Stimulated activated CD8-positive, alpha-beta memory T cell treated with anti-CD3 and anti-CD28 coated beads, Interleukin-12 subunit alpha, Interleukin-12 subunit beta, amount 100 ng/mL, for 1 hour (primary cell): Measurements from ENCODE around the gene PLXNA3.

Experiments used
- DNase-seq: peaks from one replicate; pipeline ENCODE4 v3.0.0-alpha.2; 2020; ENCODE audit warnings: low read depth

The PLXNA3 gene

GRCh38 chrX:154458116-154458953 is at the start of gene PLXNA3:
PLXNA3 (plus strand) TSS chrX:154458281; CDS start chrX:154460184, 1,903 bp downstream.
- peak; percentile 44 for DNase-seq

DNA sequence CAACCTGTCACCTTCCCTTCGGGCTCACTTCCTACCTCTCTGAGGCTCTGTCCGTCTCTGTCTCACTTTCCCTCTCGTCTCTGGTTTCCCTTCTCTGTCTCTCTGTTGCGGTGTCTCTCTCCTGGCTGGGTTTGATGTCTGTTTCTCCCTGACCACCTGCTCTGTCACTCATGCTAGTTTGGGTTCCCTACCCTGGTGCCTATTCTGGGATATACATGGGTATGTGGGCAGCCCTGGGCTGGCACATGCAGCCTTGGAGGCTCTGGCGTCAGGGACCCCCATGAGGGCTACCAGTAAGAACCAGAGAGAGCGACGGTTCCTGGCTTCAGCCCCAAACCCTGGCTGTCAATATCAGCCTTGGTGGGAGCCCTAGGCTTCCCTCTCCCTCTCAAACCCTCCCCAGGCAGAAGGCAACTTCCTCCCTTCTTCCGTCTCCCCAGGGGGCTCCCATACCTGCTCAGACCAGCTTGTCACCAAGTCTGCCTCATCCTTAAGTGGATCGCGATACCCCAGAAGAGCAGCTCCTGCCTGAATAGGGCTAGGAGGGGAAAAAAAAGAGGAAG is 49.3 kb upstream of the PLXNA3 start:
- no peak for DNase-seq

DNA sequence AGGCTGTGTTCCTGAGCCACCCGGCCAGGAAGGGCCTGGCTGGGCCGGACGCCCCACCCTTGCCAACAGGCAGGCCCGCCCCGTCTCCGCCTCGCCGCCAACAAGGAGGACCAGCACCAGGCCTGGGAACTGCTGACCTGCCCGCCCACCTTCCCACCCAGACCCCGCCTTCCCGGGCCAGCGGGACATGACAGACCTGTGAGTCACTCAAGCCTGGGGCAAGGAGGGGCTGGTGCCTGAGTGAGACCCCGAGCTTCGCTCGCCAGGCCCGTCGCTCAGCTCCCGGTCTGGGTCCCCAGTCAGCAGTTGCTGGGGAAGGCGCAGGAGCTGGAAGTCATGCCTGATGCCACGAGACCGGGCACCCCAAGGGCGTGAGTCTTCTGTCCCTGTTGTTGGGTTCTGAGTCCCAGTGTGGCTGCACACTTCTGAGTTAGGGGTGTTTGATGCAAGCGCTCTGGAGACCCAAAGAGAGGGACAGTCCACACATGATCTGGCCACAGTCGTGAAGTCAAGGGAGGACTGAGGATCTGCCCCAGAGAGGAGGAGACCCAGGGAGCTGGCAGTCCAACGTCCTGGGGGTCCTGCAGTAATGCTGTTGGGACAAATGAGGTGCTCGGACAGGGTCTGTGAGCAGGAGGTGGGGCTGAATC is 48.7 kb upstream of the PLXNA3 start, which contains the start of gene DNASE1L1:
TSS of gene DNASE1L1 (minus strand) at position 33 of the 650 bp plus-strand sequence. CDS start 3,686 bp downstream, outside the sequence.
- no peak for DNase-seq

DNA sequence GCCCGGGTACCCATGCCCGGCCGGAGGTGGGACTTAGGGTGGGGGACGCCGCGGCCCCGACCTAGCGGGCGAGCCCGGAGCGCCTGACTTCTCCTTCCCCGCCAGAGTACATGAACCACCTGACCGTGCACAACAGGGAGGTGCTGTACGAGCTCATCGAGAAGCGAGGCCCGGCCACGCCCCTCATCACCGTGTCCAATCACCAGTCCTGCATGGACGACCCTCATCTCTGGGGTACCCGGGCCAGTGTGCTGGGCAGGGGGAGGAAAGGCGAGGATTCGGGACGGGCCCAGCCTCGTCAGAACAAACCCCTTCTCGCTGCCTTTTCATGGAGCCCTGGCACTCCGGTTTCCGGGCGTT is 46.1 kb upstream of the PLXNA3 start:
- peak; percentile 23 for DNase-seq

GRCh38 chrX:154412468-154412867 is 45.6 kb upstream of the PLXNA3 start:
- no peak for DNase-seq

DNA sequence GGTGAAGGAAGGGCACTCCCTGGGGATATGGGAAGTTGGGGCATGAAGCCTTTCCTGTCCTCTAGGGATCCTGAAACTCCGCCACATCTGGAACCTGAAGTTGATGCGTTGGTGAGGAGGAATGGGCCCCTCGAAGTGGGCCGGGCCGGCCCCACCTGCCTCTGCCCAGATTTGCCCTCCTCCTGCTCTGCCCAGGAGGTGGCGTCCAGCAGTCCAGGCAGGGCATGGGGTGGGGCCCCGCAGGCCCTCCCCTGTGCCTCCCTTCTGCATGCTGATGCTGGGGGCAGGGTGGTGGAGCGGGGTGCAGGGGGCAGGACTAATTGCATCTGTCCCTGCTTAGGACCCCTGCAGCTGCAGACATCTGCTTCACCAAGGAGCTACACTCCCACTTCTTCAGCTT is 44.9 kb upstream of the PLXNA3 start:
- DNase-seq = no peak

GRCh38 chrX:154417157-154417556 is 40.9 kb upstream of the PLXNA3 start:
- no peak for DNase-seq

- no peak for DNase-seq
Measured at GRCh38 chrX:154419189-154419588, 38.9 kb upstream of the PLXNA3 start.

GRCh38 chrX:154419688-154420401 is 38.2 kb upstream of the PLXNA3 start:
- no peak for DNase-seq

GRCh38 chrX:154420402-154420756 is 37.7 kb upstream of the PLXNA3 start:
- DNase-seq = no peak

DNA sequence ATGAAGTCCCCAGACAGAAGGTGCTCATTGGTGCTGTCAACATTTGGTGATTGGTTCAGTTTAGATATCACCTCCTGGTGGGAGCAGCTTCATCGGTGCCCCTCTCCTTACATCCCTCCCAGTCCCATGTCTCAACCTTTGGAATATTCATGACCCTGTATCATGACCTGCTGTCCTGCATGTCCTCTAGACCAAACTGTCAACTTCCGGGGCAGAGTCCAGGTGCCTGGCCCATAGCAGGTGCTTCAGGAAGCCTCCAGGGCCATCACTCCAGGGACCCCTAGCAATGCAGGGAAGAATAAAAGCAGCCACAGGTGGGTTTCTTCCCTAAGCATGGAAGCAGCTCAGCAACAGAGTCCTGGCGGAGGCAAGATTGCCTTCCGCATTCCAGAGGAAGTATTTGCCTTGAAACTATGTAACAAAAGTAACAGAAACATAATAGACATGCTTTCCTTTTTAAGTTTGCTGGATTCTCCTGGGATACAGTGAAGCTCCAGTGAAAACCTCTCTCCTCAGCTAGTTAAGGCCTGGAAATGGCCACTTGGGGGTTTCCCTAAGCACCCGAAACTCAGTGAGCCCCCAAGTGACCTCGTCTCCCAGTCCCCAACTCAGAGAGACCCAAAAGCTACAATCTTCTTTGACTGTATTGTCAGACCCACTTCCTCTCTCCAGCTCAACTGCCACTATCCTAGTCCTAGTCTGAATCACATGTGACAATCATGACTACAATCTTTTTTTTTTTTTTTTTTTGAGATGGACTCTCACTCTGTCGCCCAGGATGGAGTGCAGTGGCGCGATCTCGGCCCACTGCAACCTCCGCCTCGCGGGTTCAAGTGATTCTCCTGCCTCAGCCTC is 30.9 kb upstream of the PLXNA3 start:
- no peak for DNase-seq

DNA sequence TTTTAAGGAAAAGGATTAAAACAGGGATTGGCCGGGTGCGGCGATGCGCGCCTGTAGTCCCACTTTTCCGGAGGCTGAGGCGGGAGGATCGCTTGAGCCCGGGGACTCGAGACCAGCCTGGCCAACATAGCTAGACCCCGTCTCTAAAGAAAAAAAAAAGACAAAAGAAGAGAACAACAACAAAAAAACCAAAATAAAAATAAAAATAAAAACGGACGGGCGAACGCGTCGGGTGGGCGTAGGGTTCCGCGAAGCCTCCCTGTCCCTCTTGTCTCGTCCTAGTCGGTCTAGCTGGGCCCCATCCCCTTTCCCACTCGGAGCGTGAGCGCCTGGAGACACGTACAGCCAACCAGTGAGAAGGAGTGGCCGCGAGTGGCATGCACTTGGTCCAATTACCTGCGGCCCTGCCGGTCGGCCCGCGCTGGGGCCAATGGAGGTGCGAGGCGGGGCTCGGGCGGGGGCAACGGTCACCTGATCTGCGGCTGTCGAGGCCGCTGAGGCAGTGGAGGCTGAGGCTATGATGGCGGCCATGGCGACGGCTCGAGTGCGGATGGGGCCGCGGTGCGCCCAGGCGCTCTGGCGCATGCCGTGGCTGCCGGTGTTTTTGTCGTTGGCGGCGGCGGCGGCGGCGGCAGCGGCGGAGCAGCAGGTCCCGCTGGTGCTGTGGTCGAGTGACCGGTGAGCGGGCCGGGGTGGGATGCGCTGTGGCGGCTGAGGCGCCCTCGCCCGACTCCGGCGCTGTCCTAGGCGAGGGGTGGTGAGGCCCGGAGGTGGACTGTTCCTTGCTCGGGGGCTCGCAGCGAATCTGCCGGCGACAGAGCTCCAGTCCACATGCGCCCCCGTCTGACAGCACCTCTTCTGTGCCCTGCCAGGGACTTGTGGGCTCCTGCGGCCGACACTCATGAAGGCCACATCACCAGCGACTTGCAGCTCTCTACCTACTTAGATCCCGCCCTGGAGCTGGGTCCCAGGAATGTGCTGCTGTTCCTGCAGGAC is 29.6 kb upstream of the PLXNA3 start, which contains the start of gene ATP6AP1:
TSS of gene ATP6AP1 (plus strand) at position 502 of the 996 bp plus-strand sequence. CDS start at position 518, 16 bp downstream.
- peak; percentile 73 for DNase-seq

DNA sequence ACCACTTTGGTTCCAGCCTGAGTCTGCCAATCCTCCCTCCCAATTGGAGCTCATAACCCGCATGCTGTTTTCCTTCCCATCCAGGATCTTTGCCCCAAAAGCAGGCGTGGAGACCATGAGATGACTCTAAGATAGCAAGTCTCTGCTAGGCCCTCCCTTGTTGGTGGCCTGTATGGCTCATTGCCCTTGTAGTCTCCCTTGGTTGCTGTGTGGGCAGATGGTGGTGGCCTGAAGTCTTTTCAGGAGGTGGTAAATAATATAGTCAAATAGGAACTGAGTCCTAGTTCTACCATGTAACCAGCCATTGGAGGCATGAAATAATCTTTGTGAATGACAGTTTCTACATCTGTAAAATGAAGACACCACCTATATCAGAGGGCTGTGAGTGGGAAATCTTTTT is 28.4 kb upstream of the PLXNA3 start:
- DNase-seq = no peak

- no peak for DNase-seq
Measured at GRCh38 chrX:154430479-154430878, 27.6 kb upstream of the PLXNA3 start.

DNA sequence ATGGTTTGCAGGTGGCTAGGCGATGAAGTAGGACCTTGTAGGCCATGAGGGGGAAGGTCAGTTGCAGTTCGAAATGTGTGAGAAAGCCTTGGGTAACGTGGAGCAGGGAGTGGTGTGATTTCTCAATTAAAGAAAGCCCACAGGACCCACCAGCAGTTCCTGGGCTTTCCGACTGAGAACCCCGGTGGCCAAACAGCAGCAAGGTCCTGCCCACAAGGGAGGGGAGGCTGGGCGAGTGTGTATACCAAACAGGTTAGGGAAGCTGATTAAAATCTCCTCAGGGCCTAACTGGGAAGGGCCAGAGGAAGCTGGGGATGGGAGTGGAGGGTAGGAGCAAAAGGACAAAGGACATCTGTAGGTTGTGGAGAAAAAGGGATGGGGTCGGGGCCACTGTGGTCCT is 27.2 kb upstream of the PLXNA3 start:
- DNase-seq = no peak

- DNase-seq = no peak
Measured at GRCh38 chrX:154431341-154431740, 26.7 kb upstream of the PLXNA3 start.

- DNase-seq = no peak
Measured at GRCh38 chrX:154432210-154432609, 25.9 kb upstream of the PLXNA3 start.

DNA sequence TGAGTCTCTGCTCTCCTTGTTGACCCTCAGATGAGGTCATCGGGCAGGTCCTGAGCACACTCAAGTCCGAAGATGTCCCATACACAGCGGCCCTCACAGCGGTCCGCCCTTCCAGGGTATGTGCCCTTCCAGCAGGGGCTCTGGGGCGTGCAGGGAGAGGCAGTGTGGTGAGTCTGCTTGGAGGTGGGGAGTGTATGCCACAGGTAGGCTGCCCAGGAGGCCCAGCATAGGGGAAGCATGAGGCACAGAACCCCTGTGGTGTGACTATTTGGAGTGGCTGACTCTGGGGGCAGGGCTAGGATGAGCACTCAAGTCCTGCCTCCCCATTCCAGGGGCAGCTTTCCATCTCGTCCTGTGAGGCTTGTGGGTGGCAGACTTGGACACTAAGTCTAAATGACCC is 24.5 kb upstream of the PLXNA3 start:
- no peak for DNase-seq

- no peak for DNase-seq
Measured at GRCh38 chrX:154434394-154435168, 23.5 kb upstream of the PLXNA3 start.
